ENCODE measurements around the gene EXOC6B. TPM values are rescaled to one million over a fixed set of nuclear protein-coding genes. Genes with fewer than 3 reads are reported as not detected.

Gene EXOC6B
- total RNA-seq, 8 experiments from 2014 or later = 16.7 to 37.4 (median 25.3) TPM

DNA sequence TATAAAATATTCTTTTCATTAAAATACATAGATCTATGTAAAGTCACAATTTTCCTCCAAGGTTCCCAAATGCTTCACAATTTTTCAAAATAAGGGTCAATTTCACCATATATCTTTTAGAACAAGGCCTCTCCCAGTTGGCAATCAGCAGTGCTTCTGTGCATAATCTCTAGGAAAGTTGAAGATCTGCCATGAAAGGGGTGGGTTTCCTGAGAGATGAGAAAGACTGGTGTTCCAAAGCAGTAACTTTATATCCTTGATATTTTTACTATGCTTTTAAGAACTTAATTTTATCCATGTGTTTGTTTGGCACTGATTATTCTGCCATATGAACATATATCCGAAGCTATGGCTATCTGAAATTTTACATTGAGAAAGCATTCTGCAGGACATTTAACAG is 478.8 kb downstream of the EXOC6B start:
- H3K4me3 ChIP-seq = no peak overlapping the region
- in situ Hi-C loops (cut with MboI; ENCODE audit: low pct_unique_long_range_greater_than_20kb in 2 of 9, low sequenced_read_pairs in 9 of 9, unreplicated experiment in 9 of 9) = no loop called here
- no peak for ATAC-seq (replicated peaks in 6 of 8)
- no peak overlapping the region for H3K27ac ChIP-seq
- WGBS, 10 experiments = 8 to 100% (median 100%) methylated on average over 1 of the region's 1 CpG; no CpG with 5 or more reads in 3 of the 10 experiments
- H3K4me1 ChIP-seq (replicated peaks in 1 of 2) = no peaks in the 10 kb centered on the region

DNA sequence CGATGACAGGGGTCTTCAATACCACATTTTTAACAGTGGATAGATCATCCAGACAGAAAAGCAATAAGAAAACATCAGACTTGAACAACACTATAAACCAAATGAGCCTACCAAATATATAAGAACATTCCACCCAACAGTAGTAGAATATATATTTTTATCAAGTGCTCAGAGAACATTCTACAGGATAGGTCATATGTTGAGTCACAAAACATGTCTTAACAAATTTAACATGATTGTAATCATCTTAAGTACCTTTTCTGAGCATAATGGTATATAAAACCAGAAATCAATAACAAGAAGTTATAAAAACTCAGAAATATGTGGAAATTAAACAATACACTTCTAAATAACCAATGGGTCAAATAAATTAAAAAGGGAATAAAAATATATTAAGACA is 484.2 kb downstream of the EXOC6B start:
- H3K4me3 ChIP-seq = no peak overlapping the region
- in situ Hi-C loops (cut with MboI; ENCODE audit: low pct_unique_long_range_greater_than_20kb in 2 of 9, low sequenced_read_pairs in 9 of 9, unreplicated experiment in 9 of 9) = no loop called here
- no peaks in the 10 kb centered on the region for H3K4me1 ChIP-seq (replicated peaks in 1 of 2)
- no peak overlapping the region for H3K27ac ChIP-seq
- ATAC-seq (replicated peaks in 6 of 8) = no peak
- 80 to 100% (median 91%) methylated on average over 1 of the region's 1 CpG; no CpG with 5 or more reads in 2 of the 10 experiments for WGBS, 10 experiments

DNA sequence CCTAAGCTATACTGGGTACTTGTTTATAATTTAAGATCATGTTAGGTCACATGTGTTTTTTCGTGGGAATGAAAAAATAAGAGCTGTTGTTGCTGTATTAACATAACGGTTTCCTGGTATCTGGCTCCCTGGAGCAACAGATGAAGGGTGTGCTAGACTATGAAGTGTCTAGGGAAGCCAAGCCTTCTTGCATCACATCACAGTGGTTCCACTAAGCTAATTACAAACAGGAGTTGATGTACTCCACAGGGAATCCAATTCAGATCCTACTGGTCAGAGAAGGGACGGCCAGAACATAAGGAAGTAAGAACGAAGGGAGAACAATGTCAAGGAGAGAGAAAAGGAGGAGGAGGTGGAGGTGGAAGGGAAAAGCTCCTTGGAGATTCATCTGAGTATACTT is 485.2 kb downstream of the EXOC6B start:
- no peak overlapping the region for H3K4me3 ChIP-seq
- in situ Hi-C loops (cut with MboI; ENCODE audit: low pct_unique_long_range_greater_than_20kb in 2 of 9, low sequenced_read_pairs in 9 of 9, unreplicated experiment in 9 of 9) = no loop called here
- no peaks in the 10 kb centered on the region for H3K4me1 ChIP-seq (replicated peaks in 1 of 2)
- no peak overlapping the region for H3K27ac ChIP-seq
- 29 to 95% (median 76%) methylated on average over 2 to 4 of the region's 4 CpGs for WGBS, 10 experiments
- ATAC-seq (replicated peaks in 6 of 8) = peak in 3 of 8 experiments; percentile 36 to 100 (median 99)

DNA sequence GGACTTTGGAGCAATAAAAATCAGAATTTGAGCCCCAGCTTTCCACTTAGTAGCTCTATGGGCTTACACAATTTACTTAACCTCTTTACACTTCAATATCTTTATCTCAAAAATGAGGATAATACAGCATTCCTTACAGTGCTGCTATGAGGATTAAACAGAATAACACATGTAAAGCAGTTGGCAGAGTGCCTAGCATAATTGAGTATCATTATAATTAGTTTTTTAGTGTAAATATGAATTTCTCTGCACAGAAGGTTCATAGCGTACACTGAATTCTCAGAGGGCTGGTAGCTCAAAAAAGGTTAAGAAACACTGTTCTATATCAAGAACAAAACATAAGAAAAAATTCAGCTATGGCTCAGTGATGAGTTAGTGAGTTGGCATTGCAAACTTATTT is 487.8 kb downstream of the EXOC6B start:
- Histone ChIP-seq H3K27ac (no peak overlapping the region), H3K4me1 (replicated peaks in 1 of 2) (peaks cover 0 to 4% of the 10 kb centered on the region in 2 donors), H3K4me3 (no peak overlapping the region)
- WGBS, 10 experiments = 60 to 100% (median 87%) methylated on average over 1 of the region's 1 CpG; no CpG with 5 or more reads in 4 of the 10 experiments
- no peak for ATAC-seq (replicated peaks in 6 of 8)
- in situ Hi-C loops (cut with MboI; ENCODE audit: low pct_unique_long_range_greater_than_20kb in 2 of 9, low sequenced_read_pairs in 9 of 9, unreplicated experiment in 9 of 9) = no loop called here

DNA sequence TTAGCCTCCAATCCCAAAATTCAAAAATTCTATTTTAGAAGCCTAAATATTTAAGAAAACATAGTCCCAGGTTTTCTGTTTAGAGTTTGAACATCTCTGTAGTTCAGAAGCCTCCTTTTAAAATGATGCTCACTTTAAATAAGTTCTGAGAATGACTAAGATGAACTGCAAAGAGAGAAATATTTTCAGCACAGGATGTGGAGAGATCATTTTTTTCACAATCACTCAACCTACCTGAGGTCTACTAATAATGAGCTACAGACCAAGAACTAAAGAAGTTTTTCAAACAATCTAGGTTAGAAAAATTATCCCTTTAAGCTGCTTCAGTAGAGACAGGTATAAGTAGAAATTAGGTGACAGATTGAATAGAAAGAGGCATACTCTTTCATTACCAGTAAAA is 493.1 kb downstream of the EXOC6B start:
- Histone ChIP-seq H3K4me1 (replicated peaks in 1 of 2) (peaks cover 0 to 4% of the 10 kb centered on the region in 2 donors), H3K27ac (no peak overlapping the region), H3K4me3 (no peak overlapping the region)
- in situ Hi-C loops (cut with MboI; ENCODE audit: low pct_unique_long_range_greater_than_20kb in 2 of 9, low sequenced_read_pairs in 9 of 9, unreplicated experiment in 9 of 9) = no loop called here
- ATAC-seq (replicated peaks in 6 of 8) = no peak

DNA sequence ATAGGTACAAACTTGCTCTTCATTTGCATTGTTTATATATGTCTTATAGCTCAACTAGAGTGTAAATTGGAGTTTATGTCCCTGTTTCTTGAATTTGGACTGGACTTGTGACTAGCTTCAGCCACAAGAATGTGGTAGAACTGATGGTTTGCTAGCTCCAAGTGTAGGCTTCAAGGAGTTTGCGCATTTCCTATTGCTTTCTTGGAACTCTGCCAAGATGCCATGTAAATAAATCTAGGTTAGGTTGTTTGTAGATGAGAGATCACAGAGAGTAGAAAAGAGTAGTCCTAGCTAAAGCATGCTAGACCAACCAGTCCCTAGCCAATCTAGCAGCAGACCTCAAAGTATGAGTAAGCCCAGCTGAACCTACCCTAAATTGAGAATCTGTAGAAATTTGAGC is 495.2 kb downstream of the EXOC6B start:
- Histone ChIP-seq H3K4me1 (replicated peaks in 1 of 2) (peaks cover 0 to 4% of the 10 kb centered on the region in 2 donors), H3K4me3 (no peak overlapping the region), H3K27ac (no peak overlapping the region)
- 83 to 100% (median 100%) methylated on average over 1 of the region's 1 CpG; no CpG with 5 or more reads in 6 of the 10 experiments for WGBS, 10 experiments
- peak in 3 of 8 experiments; percentile 66 to 73 (median 68) for ATAC-seq (replicated peaks in 6 of 8)
- in situ Hi-C loops (cut with MboI; ENCODE audit: low pct_unique_long_range_greater_than_20kb in 2 of 9, low sequenced_read_pairs in 9 of 9, unreplicated experiment in 9 of 9) = no loop called here

DNA sequence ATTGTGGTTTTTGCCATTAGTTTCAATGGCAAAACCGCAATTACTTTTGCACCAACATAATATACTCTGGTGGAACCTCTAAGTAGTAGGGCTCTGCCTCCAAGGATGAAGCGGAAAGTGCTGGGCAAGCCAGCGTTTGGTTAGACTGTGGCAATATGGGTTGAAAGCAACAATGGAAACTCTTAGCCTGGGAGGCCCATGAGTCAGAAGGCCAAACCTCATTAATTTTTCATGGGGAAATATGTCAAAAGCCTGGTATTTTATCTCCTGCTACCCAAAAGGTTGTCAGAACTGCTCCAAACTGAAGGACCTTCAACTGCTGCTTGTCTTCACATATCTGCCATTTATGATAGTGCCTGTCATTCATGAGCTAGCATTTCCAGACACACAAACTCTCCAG is 499.1 kb downstream of the EXOC6B start:
- ATAC-seq (replicated peaks in 6 of 8) = no peak
- 83 to 100% (median 92%) methylated on average over 1 to 3 of the region's 3 CpGs; no CpG with 5 or more reads in 3 of the 10 experiments for WGBS, 10 experiments
- in situ Hi-C loops (cut with MboI; ENCODE audit: low pct_unique_long_range_greater_than_20kb in 2 of 9, low sequenced_read_pairs in 9 of 9, unreplicated experiment in 9 of 9) = no loop called here
- Histone ChIP-seq H3K27ac (no peak overlapping the region), H3K4me1 (replicated peaks in 1 of 2) (no peaks in the 10 kb centered on the region), H3K4me3 (no peak overlapping the region)

DNA sequence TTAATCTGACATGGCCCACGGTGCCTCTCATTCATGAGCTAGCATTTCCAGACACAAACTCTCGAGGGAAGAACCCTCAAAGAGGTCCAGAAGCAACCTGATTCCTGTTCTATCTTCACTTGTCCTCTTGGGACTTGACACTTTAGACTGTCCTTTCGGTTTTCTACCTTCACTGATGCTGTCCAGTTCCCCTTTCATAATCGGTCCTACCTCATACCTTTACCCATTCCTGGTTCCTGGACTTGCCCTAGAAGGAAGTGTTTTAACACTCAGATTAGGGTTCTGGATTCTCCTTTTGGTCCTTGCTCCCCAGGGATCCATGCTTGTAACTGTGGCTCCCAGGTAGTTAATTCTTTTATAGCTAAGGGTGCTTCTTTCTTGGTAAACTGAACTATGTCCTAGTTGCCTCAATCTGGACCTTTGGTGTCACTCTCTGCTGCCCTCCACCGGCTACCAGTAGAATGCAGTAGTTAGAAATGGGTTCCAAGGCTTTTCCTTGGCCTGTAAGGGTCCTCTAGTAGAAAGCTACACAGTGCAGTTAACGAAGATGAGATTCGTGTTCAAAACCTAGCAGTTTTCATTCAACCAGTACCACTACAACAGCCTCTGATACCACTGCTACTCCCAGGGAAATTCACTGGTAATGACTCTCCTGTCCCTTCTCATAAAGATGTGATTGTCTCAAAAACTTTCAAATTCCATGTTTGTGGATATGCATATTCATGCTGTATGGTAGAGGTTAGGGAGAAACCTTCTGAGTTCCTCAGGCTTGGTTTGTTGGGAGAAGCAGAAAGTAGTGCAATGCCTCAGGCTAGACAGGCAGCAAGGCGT is 500.0 kb downstream of the EXOC6B start:
- in situ Hi-C loops (cut with MboI; ENCODE audit: low pct_unique_long_range_greater_than_20kb in 2 of 9, low sequenced_read_pairs in 9 of 9, unreplicated experiment in 9 of 9) = no loop called here
- H3K4me3 ChIP-seq = no peak overlapping the region
- no peaks in the 10 kb centered on the region for H3K4me1 ChIP-seq (replicated peaks in 1 of 2)
- no peak overlapping the region for H3K27ac ChIP-seq
- WGBS, 10 experiments = 30 to 100% (median 72%) methylated on average over 1 to 6 of the region's 8 CpGs; no CpG with 5 or more reads in 1 of the 10 experiments
- ATAC-seq (replicated peaks in 6 of 8) = peak in 3 of 8 experiments; percentile 44 to 54 (median 50)

DNA sequence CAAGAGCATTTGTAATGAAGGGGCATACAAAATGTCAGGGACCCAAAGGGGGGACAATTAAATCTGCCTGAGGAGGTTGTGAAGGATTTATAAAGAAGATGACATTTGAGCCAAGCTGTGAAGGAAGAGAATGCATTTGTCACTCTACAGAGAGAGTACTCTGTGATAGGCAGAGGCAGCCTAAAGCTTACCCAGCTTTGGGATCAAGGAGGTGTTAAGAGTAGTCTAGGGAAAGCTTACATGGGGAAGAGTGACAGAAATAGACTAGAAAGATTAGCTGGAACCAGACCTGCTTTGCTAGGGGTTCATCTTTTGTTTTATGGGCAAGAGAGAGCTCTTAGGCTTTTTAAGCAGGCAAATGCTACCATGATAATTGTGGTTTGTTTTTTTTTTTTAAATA is 509.1 kb downstream of the EXOC6B start:
- H3K4me3 ChIP-seq = no peak overlapping the region
- in situ Hi-C loops (cut with MboI; ENCODE audit: low pct_unique_long_range_greater_than_20kb in 2 of 9, low sequenced_read_pairs in 9 of 9, unreplicated experiment in 9 of 9) = no loop called here
- no peak for ATAC-seq (replicated peaks in 6 of 8)
- H3K27ac ChIP-seq = no peak overlapping the region
- H3K4me1 ChIP-seq (replicated peaks in 1 of 2) = no peaks in the 10 kb centered on the region

DNA sequence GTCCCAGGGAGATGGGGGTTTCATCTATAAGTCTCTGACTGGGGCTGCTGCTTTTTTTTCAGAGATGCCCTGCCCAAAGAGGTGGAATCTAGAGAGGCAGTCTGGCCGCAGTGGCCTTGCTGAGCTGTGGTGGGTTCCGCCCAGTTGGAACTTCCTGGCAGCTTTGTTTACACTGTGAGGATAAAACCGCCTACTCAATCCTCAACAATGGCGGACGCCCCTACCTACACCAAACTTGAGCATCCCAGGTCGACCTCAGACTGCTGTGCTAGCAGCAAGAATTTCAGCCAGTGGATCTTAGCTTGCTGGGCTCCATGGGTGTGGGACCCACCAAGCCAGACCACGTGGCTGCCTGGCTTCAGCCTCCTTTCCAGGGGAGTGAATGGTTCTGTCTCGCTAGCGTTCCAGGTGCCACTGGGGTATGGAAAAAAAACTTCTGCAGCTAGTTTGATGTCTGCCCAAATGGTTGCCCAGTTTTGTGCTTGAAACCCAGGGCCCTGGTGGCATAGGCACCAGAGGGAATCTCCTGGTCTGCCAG is 525.6 kb downstream of the EXOC6B start:
- ATAC-seq (replicated peaks in 6 of 8) = no peak
- Histone ChIP-seq H3K4me3 (no peak overlapping the region), H3K4me1 (replicated peaks in 1 of 2) (no peaks in the 10 kb centered on the region), H3K27ac (no peak overlapping the region)
- WGBS, 10 experiments = 78 to 100% (median 79%) methylated on average over 2 to 4 of the region's 9 CpGs; no CpG with 5 or more reads in 7 of the 10 experiments
- in situ Hi-C loops (cut with MboI; ENCODE audit: low pct_unique_long_range_greater_than_20kb in 2 of 9, low sequenced_read_pairs in 9 of 9, unreplicated experiment in 9 of 9) = no loop called here

DNA sequence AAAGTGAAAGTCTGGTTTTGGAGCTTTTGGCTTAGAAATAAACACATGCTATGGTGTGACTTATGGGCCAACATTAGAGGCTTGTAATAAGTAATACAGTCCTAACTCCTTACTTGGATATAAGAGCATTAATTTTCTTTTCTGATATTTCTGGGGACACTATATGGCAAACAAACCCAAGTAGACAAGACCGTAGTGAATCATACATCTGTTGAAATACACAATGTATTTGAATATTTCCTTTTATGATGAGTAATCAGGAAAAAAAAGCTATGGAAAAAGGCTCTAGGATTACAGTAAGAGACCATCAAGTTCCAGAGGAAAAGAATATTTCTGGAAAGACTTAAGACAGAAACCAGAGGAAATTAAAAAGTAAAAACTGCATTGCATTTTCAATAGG is 532.2 kb downstream of the EXOC6B start:
- ATAC-seq (replicated peaks in 6 of 8) = peak in 3 of 8 experiments; percentile 39 to 52 (median 48)
- Histone ChIP-seq H3K27ac (no peak overlapping the region), H3K4me3 (no peak overlapping the region), H3K4me1 (replicated peaks in 1 of 2) (no peaks in the 10 kb centered on the region)
- WGBS, 10 experiments = 0 to 100% (median 93%) methylated on average over 1 of the region's 1 CpG
- in situ Hi-C loops (cut with MboI; ENCODE audit: low pct_unique_long_range_greater_than_20kb in 2 of 9, low sequenced_read_pairs in 9 of 9, unreplicated experiment in 9 of 9) = no loop called here

DNA sequence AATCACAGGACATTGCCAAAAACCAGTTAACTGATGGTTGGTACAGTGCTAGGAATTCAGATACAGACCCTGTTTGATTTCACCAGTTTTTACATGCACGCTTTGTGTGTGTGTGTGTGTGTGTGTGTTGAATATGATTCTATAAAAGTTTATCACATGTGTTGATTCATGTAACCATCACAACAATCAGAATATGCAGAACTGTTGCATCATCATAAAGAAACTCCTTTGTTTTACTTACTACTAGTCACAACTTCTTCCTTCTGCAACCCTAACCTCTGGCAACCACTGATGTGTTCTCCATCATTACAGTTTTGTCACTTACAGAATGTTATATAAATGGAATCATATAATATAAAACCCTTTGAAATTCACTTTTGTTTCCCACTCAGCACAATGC is 533.4 kb downstream of the EXOC6B start:
- WGBS, 10 experiments = 80 to 100% (median 100%) methylated on average over 1 of the region's 1 CpG; no CpG with 5 or more reads in 5 of the 10 experiments
- Histone ChIP-seq H3K4me1 (replicated peaks in 1 of 2) (no peaks in the 10 kb centered on the region), H3K4me3 (no peak overlapping the region), H3K27ac (no peak overlapping the region)
- peak in 2 of 8 experiments; percentile 79 to 80 for ATAC-seq (replicated peaks in 6 of 8)
- in situ Hi-C loops (cut with MboI; ENCODE audit: low pct_unique_long_range_greater_than_20kb in 2 of 9, low sequenced_read_pairs in 9 of 9, unreplicated experiment in 9 of 9) = no loop called here

DNA sequence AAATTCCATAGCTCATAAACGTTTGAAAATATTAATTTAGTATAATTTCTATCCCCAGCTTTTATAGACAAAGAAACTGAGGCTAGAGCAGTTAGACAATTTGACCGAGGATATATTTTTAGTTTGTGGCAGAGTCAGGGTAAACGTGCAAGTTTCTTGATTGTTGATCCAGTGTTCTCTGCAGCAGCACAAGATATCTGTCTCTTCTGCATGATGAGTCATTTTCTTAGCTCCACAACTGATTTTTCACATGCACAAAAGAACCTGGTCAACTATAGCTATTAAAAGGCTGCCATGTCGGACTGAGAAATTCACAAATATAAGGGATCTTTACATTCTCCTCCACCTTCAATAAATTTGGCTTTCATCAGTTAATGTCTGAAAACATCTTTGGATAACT is 534.8 kb downstream of the EXOC6B start:
- ATAC-seq (replicated peaks in 6 of 8) = peak in 2 of 8 experiments; percentile 45 to 54
- in situ Hi-C loops (cut with MboI; ENCODE audit: low pct_unique_long_range_greater_than_20kb in 2 of 9, low sequenced_read_pairs in 9 of 9, unreplicated experiment in 9 of 9) = no loop called here
- Histone ChIP-seq H3K27ac (no peak overlapping the region), H3K4me1 (replicated peaks in 1 of 2) (no peaks in the 10 kb centered on the region), H3K4me3 (no peak overlapping the region)
- 17 to 83% (median 54%) methylated on average over 1 to 4 of the region's 4 CpGs for WGBS, 10 experiments

DNA sequence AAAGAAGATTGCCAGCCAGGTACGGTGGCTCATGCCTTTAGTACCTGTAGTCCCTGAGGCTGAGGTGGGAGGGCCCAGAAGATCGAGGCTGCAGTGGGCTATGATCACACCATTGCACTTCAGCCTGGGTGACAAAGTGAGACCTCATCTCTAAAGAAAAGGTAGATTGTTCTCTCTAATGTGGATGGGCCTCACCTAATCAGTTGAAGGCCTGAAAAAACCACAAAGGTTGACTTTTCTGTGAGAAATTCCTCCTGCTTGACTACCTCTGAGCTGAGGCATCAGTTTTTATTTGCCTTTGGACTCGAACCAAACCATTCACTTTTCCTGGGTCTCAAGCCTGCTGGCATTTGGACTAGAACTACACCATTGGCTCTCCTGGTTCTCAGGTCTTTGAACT is 536.1 kb downstream of the EXOC6B start:
- 64 to 94% (median 84%) methylated on average over 1 to 3 of the region's 3 CpGs; no CpG with 5 or more reads in 2 of the 10 experiments for WGBS, 10 experiments
- ATAC-seq (replicated peaks in 6 of 8) = no peak
- Histone ChIP-seq H3K27ac (no peak overlapping the region), H3K4me1 (replicated peaks in 1 of 2) (no peaks in the 10 kb centered on the region), H3K4me3 (no peak overlapping the region)
- in situ Hi-C loops (cut with MboI; ENCODE audit: low pct_unique_long_range_greater_than_20kb in 2 of 9, low sequenced_read_pairs in 9 of 9, unreplicated experiment in 9 of 9) = no loop called here
